DMS 273 treated with DMSO at 0.1 percent for 48 hours (cell line): Measurements from ENCODE around the gene PTCD2.
"Not testable (repeated sequence)": the region's sequence is repeated elsewhere in the genome, so short reads cannot be mapped to it uniquely, and the experiment has no call there.

Experiments used
- DNase-seq: peaks from one replicate; lab custom pipeline; 2025; lab: John Stamatoyannopoulos, UW

Gene PTCD2

DNA sequence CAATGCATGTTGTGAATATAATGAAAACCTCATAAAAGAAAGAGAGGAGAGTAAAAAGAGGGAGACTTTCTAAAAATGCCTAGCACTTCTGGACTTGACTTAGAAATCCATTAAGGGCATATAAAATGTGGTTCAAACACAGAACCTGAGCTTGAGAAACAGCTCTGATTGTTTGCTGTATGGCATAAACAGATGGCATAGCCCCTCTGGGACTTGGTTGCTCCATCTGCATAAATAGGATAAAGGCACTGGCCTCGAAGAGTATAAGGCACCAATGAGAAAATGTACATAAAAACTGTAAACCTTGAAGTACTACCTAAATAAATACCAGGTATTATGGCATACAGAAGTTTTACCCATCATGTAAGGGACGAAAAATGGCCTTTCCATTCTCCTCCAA, 23.9 kb upstream of the PTCD2 start:
- DNase-seq = peak; percentile 94

DNA sequence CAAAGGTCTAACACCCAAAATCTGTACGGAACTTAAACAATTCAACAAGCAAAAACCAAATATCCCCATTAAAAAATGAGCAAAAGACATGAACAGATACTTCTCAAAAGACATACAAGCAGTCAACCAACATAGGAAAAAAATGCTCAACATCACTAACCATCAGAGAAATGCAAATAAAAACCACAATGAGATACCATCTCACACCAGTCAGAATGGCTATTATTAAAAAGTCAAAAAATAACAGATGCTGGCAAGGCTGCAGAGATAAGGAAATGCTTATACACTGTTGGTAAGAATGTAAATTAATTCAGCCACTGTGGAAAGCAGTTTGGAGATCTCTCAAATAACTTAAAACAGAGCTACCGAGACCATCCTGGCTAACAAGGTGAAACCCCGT, 22.0 kb upstream of the PTCD2 start:
- peak; percentile 70 for DNase-seq

DNA sequence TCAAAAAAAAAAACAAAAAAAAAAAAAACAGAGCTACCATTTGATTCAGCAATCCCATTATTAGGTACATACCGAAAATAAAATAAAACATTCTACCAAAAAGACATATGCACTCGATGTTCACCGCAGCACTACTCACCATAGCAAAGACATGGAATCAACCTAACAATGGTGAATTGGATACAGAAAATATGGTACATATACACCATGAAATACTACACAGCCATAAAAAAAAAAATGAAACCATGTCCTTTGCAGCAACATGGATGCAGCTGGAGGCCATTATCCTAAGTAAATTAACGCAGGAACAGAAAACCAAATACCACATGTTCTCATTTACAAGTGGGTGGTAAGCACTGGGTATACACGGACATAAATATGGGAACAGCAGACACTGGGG, 21.5 kb upstream of the PTCD2 start:
- DNase-seq = no peak

- no peak for DNase-seq
Observed at GRCh38 chr5:72300590-72301339, 19.4 kb upstream of the PTCD2 start.

- peak; percentile 95 for DNase-seq
Observed at GRCh38 chr5:72301557-72301956, 18.6 kb upstream of the PTCD2 start.

DNA sequence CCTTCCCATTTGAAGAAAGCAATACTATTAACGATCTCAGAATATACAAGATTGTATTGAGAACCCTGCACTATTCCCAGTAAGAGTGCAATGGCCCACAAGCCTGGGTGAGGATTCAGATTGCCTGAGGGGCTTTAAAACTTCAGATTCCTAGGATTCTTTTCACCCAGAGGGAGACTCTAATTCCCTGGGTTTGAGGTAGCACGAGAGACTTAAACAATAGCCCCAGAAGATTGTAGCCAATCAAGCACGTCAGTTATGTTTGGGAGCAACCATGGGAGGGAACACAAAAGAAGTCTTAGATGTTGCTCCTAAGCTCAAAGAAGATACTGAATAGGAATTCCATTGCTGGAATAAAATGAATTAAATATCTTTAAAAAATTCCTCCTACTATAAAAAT, 18.0 kb upstream of the PTCD2 start:
- DNase-seq = no peak

GRCh38 chr5:72305194-72306142, 14.7 kb upstream of the PTCD2 start:
- DNase-seq = no peak

- no peak for DNase-seq
Observed at GRCh38 chr5:72307573-72307967, 12.6 kb upstream of the PTCD2 start.

GRCh38 chr5:72307968-72308852, 12.0 kb upstream of the PTCD2 start:
- peak; percentile 91 for DNase-seq

- no peak for DNase-seq
Observed at GRCh38 chr5:72308853-72309191, 11.4 kb upstream of the PTCD2 start.

GRCh38 chr5:72313141-72313540, 7.0 kb upstream of the PTCD2 start:
- no peak for DNase-seq

DNA sequence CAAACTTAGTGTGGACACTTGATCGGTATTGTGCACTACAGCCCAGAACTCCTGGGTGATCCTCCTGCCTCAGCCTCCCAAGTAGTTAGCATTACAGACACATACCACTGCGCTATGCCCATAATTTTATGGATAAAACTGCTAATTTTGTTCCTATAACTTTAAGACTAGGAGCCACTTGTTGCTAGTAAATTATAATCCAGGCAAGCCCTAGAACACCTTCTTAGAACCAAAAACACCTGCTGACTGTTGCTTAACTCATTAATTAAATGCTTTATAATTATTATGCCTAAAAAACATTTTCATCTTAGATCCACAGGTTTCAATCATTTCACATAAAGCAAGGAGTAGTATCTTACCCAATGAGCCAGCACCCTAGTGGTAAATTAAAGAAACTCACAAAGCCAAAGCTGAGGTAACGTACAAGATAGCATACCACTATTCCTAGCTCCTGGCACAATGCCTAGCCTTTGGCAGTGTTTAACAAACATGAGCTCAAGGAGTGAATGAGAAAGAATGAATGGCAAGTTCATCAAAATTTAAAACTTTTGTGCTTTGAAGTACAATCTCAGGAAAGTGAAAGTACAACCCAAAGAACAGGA, 5.5 kb upstream of the PTCD2 start:
- DNase-seq = no peak

GRCh38 chr5:72319435-72319975, 668 bp upstream of the PTCD2 start:
- DNase-seq = not testable (repeated sequence)

DNA sequence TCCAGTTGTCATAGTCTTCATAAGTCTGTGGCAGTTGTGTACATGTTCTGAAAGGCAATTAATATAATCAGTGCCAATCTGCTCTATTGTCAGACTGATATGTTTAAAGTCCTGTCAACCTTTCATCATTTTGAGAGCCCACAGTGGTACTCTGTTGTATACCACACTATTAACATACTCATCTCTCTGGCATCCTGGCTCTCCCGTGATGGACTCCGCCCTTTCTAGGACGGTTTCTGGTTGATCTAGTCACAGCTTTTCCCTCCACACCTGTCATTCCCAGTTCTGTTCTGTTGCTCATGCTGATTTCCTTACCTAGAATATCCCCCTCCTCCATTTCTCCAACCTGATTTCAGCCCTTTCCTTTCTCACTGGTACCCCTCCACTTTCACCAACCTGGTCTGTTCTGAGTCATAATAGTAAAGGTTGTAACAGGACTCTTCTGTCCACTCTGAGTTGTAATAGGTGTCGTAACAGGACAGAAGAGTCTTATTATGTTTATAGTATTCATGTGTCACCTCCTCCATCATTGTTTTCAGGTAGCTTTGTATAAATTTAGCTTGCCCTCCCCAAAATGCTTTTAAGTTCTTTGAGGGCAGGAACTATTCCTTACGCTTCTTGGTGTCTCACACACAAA, 4.1 kb downstream of the PTCD2 start:
- DNase-seq = no peak

DNA sequence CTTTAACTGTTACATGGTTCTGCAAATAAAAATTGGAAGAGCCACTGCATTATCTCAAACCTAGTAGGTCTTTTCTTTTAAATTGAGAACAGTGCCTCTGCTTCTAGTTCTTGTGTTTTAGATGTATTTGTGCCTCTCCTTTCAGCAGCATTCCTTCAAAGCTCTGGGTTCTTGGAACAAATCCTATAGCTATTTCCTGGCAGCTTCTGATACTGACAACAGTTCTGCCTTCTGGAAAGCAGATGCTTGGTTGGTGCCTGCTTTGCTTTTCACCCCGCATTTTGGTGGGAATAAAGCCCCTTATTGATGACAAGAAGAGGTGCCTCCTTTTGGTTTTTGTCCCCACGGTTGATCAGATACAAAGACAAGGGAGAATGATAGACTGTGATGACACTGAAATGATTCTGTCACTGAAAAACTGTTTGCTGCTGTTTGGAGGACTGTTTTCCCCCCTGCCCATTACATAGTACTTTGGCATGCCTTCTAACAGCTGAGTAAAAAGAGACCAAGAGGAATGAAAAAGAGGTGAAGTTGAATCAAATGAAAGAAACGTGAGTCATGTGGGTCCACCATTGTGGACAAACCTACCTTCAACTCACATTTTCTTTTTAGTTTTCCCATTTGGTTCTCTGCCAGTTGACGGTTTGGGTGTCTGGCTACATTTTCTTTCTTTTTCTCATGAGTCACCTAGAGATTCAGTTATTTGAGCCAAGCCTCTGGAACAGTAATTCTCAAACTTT, 5.6 kb downstream of the PTCD2 start:
- no peak for DNase-seq

DNA sequence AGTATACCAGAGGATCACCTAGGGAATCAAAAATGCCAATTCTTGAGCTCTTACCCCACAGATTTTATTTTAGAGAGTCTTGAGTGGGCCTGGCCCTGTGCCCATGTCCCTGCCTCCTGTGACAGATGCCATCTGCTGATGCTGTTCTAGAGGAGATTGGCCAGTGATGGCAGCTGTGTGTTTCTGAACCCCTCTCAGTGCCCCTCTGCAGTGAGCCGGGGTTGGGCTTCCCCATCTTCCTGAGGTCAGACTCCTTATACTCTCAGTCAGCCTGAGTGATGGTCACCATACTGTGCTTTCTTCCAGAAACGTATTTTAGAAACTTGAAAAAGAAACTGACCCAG, 6.1 kb downstream of the PTCD2 start:
- no peak for DNase-seq

- DNase-seq = peak; percentile 88
Observed at GRCh38 chr5:72328172-72328571, 8.0 kb downstream of the PTCD2 start.

GRCh38 chr5:72330712-72331111, 10.5 kb downstream of the PTCD2 start:
- DNase-seq = no peak

DNA sequence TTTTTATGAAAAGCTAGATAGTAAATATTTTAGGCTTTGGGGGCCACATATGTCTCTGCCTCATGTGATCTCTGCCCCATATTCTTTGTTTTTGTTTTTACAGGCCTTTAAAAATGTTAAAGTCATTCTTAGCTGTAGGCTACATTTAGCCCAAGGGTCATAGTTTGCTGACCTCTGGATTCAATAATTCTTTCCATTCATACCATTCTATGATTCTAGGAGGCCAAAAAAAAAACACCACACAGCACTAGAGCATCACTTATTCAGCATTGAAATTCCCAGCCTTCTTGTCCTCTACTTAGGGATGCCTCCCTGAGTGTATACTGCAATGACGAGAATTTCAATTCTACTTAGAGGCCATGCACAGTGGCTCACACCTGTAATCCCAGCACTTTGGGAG, 17.0 kb downstream of the PTCD2 start:
- DNase-seq = no peak

DNA sequence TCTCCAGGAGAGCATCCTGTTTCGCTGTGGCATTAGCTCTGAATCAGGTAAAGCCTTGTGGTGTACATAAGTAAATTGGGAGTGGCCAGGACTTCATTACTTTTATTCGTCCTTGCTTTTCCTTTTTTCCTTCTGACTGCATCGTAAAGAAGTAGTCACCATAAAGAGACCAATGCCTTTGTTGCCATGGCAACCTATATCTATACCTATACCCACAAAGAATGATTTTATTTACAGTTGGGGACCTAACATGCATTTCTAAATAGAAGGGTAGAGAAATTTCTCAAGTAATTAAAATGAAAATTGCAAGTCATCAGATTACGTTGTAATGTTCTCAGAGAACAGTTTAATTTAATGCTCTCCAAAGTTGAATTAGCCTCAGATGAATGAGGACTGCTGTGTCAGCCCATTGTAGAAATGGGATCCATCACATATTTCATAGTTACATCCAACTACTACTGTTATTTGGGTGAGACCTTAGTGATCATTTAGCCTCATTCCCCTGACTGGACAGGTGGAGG, 18.6 kb downstream of the PTCD2 start:
- no peak for DNase-seq
